Liver (tissue), 3 donors: Measurements from ENCODE around the gene ASB2.

Source experiments
- EGR1 ChIP-seq, 2 donors: IDR thresholded peaks; 2 replicates each; pipeline ENCODE4 v1.6.1; 2016 to 2018; ENCODE audit warnings: antibody characterized with exemption in 2 of 2, low read depth in 2 of 2
- FOXA1 ChIP-seq: IDR thresholded peaks from 2 replicates; pipeline ENCODE4 v1.6.1; 2016; ENCODE audit warnings: antibody characterized with exemption
- FOXA2 ChIP-seq: IDR thresholded peaks from 2 replicates; pipeline ENCODE4 v1.6.1; 2016; ENCODE audit warnings: antibody characterized with exemption
- GABPA ChIP-seq, 2 donors: IDR thresholded peaks in 1 of 2; conservative IDR thresholded peaks in 1 of 2; 2 replicates each; pipeline ENCODE4 v1.6.1; 2016; ENCODE audit warnings: antibody characterized with exemption in 2 of 2, mild to moderate bottlenecking in 1 of 2, moderate library complexity in 1 of 2
- HNF4G ChIP-seq: IDR thresholded peaks from 2 replicates; pipeline ENCODE4 v1.6.1; 2016; ENCODE audit warnings: antibody characterized with exemption
- RAD21 ChIP-seq, 2 donors: IDR thresholded peaks; 2 replicates each; pipeline ENCODE4 v1.6.1; 2016; ENCODE audit warnings: antibody characterized with exemption in 2 of 2, mild to moderate bottlenecking in 2 of 2
- RXRA ChIP-seq, 2 donors: IDR thresholded peaks; 2 replicates each; pipeline ENCODE4 v1.6.1; 2017 to 2018; ENCODE audit warnings: antibody characterized with exemption in 2 of 2, mild to moderate bottlenecking in 1 of 2
- SP1 ChIP-seq: IDR thresholded peaks from 2 replicates; pipeline ENCODE4 v1.6.1; 2018; ENCODE audit warnings: antibody characterized with exemption, mild to moderate bottlenecking
- TAF1 ChIP-seq: conservative IDR thresholded peaks from 2 replicates; pipeline ENCODE4 v1.6.1; 2016; ENCODE audit warnings: antibody characterized with exemption, mild to moderate bottlenecking
- YY1 ChIP-seq: IDR thresholded peaks from 2 replicates; pipeline ENCODE4 v1.6.1; 2016; ENCODE audit warnings: antibody characterized with exemption, mild to moderate bottlenecking
- TF ChIP-seq, protein P1 (sequence below): fragments of 150-350 bp; IDR thresholded peaks from 2 replicates; pipeline ENCODE4 v1.5.1; 2017; ENCODE audit warnings: improper control_type of control experiment, low read depth, low read length; ENCODE audit not compliant: missing input control
- TF ChIP-seq, protein P2 (sequence below): IDR thresholded peaks from 2 replicates; pipeline ENCODE4 v1.6.1; 2016; ENCODE audit warnings: antibody characterized with exemption
- TF ChIP-seq, protein P3 (sequence below): IDR thresholded peaks from 2 replicates; pipeline ENCODE4 v1.6.1; 2016; ENCODE audit warnings: antibody characterized with exemption
- TF ChIP-seq, protein P4 (sequence below): IDR thresholded peaks from 2 replicates; pipeline ENCODE4 v1.6.1; 2016; ENCODE audit warnings: antibody characterized with exemption
- donor health status: healthy.
- donor health status: healthy.

DNA sequence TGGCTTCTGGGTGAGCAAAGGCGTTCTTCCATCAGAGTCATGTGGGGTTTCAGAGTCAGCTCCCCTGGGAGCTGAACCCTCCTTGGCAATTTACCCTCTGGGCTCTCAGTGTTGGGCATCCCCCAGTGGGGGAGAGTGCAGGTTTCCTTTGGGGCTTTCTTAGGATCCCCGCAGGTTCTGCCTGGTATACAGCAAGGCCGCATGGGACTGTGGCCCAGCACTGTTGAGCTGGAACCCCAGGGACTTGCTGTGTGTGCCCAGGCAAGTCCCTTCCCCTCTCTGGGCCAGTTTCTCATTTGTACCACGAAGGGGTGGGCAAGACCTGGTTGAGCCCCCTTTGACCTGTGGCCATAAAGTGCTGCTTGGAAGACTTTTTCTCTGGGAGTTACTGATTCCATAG lies 43.7 kb downstream of the ASB2 start:
- TF ChIP-seq, protein P1, sequence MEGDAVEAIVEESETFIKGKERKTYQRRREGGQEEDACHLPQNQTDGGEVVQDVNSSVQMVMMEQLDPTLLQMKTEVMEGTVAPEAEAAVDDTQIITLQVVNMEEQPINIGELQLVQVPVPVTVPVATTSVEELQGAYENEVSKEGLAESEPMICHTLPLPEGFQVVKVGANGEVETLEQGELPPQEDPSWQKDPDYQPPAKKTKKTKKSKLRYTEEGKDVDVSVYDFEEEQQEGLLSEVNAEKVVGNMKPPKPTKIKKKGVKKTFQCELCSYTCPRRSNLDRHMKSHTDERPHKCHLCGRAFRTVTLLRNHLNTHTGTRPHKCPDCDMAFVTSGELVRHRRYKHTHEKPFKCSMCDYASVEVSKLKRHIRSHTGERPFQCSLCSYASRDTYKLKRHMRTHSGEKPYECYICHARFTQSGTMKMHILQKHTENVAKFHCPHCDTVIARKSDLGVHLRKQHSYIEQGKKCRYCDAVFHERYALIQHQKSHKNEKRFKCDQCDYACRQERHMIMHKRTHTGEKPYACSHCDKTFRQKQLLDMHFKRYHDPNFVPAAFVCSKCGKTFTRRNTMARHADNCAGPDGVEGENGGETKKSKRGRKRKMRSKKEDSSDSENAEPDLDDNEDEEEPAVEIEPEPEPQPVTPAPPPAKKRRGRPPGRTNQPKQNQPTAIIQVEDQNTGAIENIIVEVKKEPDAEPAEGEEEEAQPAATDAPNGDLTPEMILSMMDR = no peak
- TF ChIP-seq, protein P2, sequence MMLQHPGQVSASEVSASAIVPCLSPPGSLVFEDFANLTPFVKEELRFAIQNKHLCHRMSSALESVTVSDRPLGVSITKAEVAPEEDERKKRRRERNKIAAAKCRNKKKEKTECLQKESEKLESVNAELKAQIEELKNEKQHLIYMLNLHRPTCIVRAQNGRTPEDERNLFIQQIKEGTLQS = no peak
- TF ChIP-seq FOXA1 (no peak), RXRA (IDR thresholded peaks at IDR 0.05) (no peak), TAF1 (no peak), RAD21 (IDR thresholded peaks at IDR 0.05) (no peak), YY1 (no peak), HNF4G (no peak), EGR1 (IDR thresholded peaks at IDR 0.05; ENCODE audit: low read depth in 2 of 2) (no peak), FOXA2 (no peak), SP1 (no peak), GABPA (IDR thresholded peaks at IDR 0.05 in 1 of 2, conservative IDR thresholded peaks at IDR 0.05 in 1 of 2) (no peak)
- TF ChIP-seq, protein P3, sequence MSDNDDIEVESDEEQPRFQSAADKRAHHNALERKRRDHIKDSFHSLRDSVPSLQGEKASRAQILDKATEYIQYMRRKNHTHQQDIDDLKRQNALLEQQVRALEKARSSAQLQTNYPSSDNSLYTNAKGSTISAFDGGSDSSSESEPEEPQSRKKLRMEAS = no peak
- TF ChIP-seq, protein P4, sequence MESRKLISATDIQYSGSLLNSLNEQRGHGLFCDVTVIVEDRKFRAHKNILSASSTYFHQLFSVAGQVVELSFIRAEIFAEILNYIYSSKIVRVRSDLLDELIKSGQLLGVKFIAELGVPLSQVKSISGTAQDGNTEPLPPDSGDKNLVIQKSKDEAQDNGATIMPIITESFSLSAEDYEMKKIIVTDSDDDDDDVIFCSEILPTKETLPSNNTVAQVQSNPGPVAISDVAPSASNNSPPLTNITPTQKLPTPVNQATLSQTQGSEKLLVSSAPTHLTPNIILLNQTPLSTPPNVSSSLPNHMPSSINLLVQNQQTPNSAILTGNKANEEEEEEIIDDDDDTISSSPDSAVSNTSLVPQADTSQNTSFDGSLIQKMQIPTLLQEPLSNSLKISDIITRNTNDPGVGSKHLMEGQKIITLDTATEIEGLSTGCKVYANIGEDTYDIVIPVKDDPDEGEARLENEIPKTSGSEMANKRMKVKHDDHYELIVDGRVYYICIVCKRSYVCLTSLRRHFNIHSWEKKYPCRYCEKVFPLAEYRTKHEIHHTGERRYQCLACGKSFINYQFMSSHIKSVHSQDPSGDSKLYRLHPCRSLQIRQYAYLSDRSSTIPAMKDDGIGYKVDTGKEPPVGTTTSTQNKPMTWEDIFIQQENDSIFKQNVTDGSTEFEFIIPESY = no peak
